ENCODE measurements around the gene BUD31.
A peak's percentile ranks its signal among the peaks of the same experiment; 100 is the strongest.

BUD31 gene

GRCh38 chr7:99433158-99433557 lies 24.4 kb downstream of the BUD31 start:
- ATAC-seq (no peak), DNase-seq (no peak)

DNA sequence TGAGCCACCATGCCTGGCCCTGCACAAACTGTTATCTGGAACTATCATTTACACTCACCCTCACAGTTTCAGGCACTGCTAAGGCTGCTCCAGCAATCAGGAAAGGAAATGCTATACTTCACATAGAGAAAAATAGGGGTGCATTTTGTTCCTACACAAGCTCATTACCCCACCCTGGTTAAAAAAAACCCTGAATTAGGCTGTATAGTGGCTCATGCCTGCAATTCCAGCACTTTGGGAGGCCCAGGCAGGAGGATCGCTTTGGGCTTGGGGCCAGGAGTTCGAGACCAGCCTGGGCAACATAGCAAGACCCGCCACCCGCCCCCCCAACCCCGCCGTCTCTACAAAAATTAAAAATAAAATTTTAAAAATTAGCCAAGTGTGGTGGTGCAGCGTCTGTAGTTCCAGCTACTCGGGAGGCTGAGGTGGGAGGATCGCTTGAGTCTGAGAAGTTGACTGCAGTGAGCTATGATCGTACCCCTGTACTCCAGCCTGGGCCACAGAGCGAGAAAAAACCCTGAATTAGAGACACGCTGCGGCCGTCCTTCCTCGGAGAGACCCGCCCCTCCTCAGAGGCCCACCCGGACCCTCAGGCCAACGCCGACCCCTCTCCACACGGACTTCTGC lies 29.3 kb downstream of the BUD31 start:
- DNase-seq (no peak), ATAC-seq (peak; percentile 1)

DNA sequence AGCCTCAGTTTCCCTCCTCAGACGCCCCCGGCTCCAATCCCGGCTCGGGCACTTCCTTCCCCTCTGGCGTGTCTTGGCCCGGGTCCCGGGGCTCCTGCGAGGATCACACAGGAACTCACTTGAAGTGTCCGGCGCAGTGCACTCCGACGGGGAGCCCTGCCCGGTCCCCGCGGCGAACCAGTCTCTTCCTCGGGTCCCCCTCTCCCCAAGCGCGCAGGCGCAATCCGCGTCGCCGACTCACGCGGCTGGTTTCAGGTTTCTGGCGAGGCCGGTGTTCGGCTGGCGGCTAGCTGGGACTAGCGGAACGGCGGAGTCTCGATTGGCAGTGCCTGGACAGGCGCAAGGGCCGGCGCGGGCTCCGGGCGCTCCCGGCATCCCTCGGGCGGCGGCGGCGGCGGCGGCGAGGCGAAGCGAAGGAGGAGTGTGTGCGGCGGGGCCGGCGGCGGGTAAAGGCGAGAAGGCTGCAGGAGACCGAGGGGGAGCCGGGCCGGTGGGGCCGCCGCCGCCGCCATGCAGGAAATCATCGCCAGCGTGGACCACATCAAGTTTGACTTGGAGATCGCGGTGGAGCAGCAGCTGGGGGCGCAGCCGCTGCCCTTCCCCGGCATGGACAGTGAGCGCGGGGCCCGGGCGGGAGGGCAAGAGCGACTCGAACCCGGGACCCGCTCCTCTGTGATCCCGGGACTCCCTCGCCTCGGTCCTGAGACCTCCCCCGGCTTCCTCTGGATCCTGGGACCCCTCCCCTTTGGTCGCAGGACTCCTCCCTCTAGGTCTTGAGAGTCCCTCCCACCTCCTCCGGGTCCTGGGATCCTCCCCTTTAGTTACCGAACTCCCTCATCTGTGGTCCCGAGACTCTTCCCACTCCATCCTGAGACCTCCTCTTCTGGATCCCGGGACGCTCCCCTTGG lies 30.1 kb downstream of the BUD31 start, which contains the start of the genes CPSF4 and PTCD1:
TSS of gene CPSF4 (plus strand) at position 371 of the 908 bp plus-strand sequence. CDS start at position 511, 140 bp downstream.
TSS of gene PTCD1 (minus strand) at position 226 of the 908 bp plus-strand sequence. CDS start 3,556 bp downstream, outside the sequence.
- DNase-seq (peak; percentile 96), ATAC-seq (peak; percentile 95)

DNA sequence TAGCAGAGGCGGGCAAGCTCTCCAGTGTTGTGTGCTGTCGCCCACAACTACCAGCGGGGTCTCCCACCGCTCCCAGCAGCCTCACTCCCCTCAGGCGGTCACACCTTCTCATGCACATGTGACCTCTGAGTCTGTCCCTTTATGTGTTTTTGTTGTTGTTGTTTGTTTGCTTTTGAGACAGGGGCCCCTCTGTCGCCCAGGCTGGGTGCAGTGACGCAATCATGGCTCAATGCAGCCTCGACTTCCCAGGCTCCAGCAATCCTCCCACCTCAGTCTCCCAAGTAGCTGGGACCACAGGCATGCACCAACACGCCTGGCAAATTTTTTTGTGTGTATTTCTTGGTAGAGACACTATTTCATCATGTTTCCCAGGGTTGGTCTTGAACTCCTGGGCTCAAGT lies 31.4 kb downstream of the BUD31 start:
- no peak for DNase-seq
- ATAC-seq: no peak

DNA sequence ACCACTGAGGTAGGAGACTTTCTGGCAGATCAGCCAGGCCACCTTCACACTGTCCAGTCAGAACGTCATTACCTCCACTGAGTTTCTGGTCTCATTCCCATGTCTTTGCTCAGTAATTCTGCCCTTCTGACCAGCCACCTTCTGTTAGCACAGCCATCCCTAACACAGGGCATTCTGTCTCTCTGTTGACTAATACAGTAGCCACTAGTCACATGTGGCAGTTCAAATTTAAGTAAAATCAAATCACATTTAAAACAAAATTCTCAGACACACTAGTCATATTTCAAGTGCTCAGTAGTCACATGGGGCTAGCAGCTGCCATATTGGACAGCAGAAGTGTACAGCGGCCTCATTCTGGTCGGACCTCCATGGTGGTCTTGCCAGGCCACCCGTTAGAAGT lies 37.3 kb downstream of the BUD31 start:
- ATAC-seq: no peak
- DNase-seq: no peak

DNA sequence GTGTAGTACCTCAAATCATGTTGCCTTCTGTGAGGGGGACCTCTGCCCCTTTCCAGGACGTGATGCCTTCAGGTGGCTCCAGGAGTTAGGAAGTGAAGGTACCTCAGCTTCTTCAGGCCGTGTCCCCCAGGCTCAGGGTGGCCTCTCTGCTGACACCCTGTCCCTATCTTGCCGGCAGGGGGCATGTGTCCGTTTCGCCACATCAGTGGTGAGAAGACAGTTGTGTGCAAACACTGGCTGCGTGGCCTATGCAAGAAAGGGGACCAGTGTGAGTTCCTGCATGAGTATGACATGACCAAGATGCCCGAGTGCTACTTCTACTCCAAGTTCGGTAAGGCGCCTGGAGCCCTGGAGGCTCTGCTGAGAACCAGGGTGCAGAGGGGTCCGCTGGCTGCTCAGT lies 39.2 kb downstream of the BUD31 start:
- ATAC-seq: no peak

DNA sequence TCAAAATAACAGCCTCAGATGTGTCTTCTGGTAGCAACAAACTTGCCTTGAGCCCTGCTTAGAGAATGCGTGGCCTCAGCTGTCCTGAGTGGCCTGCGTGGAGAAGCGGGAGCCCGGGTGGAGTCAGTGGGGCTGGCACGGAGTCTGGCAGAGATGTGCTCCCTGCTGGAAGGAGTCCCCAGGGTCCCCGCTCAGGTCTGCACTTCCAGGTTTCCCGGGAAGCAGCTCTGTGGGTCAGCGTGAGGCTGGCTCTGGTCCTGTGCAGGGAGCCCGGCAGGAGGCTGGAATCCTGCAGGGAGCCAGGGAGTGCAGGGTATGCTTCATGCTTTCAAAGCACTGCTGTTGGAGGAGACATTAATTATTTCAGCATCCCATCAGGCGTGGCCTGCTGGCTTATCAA lies 40.1 kb downstream of the BUD31 start:
- ATAC-seq (no peak), DNase-seq (no peak)

More for the DNA sequence above, 39.2 kb downstream of the BUD31 start:
- no peak for DNase-seq

GRCh38 chr7:99449326-99449725 lies 40.6 kb downstream of the BUD31 start:
- ATAC-seq: no peak
- no peak for DNase-seq

- ATAC-seq (no peak), DNase-seq (no peak)
Measured at GRCh38 chr7:99451936-99452335, 43.2 kb downstream of the BUD31 start.

DNA sequence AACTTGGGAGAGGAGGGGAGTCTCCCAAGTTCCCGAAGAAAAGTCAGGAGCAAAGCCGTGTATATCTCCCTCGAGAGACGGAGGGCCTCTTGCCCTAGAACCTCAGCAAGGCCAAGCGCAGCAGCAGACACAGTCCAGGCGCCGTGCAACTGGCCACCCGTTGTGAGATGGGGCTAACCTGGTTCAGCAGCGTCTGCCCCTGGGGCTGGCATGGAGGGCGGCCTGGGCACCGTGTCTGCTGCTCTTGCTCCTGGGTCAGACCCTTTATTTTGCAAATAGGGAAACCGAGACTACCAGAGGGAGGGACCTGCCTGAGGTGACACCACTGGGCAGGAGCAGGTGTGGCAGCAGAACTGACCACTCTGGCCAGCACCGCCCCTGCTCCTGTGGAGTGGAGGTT lies 43.8 kb downstream of the BUD31 start:
- no peak for DNase-seq
- no peak for ATAC-seq

GRCh38 chr7:99453105-99453504 lies 44.3 kb downstream of the BUD31 start:
- DNase-seq: no peak
- ATAC-seq: no peak

DNA sequence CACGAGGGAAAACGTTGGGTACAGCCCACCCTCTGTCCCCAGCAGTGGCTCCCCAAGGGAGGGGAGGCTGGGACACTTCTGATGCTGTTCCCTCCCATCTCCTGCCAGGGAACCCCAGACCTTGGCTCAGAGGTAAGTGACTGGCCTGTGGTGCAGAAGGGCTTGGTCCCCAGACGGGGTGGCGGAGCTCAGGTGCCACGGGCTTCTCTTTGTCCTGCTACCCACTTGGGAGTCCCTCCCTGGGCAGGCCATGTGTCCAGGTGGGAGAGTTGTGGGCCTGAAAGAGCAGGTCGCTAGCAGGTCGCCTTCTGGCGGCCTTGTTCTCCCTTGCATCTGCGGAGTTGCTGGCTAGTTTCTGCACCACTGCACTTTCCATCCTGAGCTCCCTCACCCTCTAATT lies 47.1 kb downstream of the BUD31 start:
- DNase-seq (no peak), ATAC-seq (no peak)

- ATAC-seq (no peak), DNase-seq (no peak)
Measured at GRCh38 chr7:99456288-99456687, 47.5 kb downstream of the BUD31 start.

- no peak for ATAC-seq
- DNase-seq: no peak
Measured at GRCh38 chr7:99457050-99457649, 48.4 kb downstream of the BUD31 start.

DNA sequence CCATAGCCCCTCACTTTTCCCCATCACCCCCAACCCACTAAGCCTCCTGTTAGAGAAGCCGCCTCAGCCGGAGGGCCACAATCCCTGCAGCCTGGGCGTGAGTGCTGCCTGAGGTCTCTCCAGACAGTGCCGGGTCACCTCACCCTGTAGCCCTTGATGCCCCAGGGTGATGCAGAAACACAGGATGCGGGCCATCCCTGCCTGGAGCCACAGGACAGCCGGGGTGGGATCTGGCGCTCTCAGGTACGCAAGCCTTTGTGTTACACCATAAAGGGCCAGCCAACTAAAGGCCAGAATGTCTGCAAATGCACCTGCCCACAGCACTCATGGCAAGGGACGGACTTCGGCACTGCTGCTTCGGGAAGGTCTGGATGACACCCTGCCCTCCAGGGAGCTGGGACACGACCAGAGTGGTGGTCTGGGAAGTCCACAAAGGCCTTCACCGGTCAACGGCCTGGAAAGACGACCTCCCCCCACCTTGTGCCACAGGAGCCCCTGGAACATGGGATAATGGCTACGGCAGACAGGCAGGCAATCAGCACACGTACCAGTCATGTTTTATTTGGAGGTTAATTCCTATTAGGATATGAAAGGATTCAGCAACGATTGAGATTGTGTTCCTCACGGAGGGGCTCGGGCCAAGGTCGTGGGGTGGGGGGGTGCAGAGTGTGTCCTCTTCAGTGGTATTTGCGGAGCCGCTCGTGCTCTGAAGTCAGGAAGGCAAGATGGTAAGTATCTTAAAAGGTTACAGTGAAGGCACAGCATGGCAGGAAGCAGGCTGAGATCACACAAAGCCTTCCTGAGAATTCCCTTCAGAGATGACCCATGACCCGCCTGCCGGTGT lies 49.1 kb downstream of the BUD31 start:
- no peak for DNase-seq
- ATAC-seq: no peak

DNA sequence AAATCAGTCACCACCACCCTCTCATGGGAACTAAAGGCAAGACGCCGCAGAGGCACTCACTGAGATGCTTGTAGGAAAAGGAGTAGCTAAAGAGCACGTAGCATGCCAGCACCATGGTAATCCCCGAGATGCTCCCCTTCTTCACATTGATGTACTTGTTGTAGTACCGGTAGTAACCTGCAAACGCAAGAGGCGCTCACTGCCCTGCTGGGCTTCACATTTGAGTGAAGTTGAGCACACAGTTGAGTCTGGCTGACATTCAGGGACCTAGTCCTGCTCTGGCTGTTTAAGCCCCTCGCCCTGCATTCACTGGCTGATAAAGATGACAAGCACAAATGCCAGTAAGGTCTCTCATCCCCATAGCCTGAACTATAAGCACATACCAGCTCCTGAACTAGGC lies 50.3 kb downstream of the BUD31 start:
- DNase-seq: no peak
- ATAC-seq: peak; percentile 63

DNA sequence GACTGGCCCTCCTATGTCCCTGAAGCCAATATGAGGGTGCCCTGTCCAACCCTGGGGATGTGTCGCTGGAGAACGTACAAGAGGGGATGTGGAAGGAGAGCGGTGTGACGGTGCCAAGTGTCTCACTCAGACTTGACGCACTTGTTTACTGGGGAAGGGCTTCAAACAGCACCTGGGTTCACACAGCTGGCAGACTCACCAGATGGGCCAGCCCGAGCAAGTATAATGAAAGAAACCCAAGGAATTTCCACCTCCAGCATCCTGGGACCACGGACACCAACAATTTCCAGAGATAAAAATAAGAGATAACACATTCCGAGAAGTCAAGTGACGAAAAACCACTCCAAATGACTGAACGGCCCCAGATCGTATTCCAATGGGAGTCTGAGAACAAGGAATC lies 51.9 kb downstream of the BUD31 start:
- DNase-seq (no peak), ATAC-seq (no peak)

DNA sequence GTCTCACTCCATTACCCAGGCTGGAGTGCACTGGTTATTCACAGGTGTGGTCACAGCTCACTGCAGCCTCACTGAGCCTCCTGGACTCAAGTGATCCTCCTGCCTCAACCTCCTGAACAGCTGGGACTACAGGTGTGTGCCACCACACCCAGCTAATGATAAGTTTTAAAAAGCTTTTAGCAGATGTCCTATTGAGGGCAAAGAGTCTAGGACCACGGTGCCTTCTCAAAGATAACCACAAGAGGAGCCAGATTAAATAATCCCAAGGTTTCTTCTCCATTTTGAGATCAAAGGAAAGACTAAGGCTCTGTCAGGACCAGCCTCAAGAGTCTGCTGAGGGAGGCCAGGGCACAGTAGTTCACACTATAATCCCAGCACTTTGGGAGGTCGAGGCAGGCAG lies 52.5 kb downstream of the BUD31 start:
- DNase-seq (no peak), ATAC-seq (no peak)

- DNase-seq (no peak), ATAC-seq (peak; percentile 7)
Measured at GRCh38 chr7:99465421-99465768, 56.6 kb downstream of the BUD31 start.

GRCh38 chr7:99468336-99468918 lies 59.7 kb downstream of the BUD31 start:
- DNase-seq (no peak), ATAC-seq (no peak)
